Suprapubic skin (tissue), 3 donors: ENCODE results near the gene ROBO1.

Experiments used
- CTCF ChIP-seq, 2 donors: fragments of 200-600 bp in 1 of 2; fragments of 450-650 bp in 1 of 2; sonication (generic) in 1 of 2; IDR thresholded peaks; one replicate each; pipeline ENCODE4 v1.5.1; 2016 to 2019; ENCODE audit warnings: antibody characterized with exemption in 2 of 2, mild to moderate bottlenecking in 1 of 2, moderate library complexity in 1 of 2
- POLR2A ChIP-seq, 2 donors: fragments of 450-650 bp; IDR thresholded peaks; one replicate each; pipeline ENCODE4 v1.6.1; 2017; ENCODE audit warnings: antibody characterized with exemption in 2 of 2, mild to moderate bottlenecking in 2 of 2, moderate library complexity in 2 of 2

GRCh38 chr3:79183496-79183895 is 584.3 kb downstream of the ROBO1 start:
- TF ChIP-seq CTCF (IDR thresholded peaks at IDR 0.05) (no peak), POLR2A (IDR thresholded peaks at IDR 0.05) (no peak)
